Hematopoietic multipotent progenitor cell treated with erythropoietin and hydrocortisone succinate and interleukin-3 and kit ligand, for 8 days (in vitro differentiated cells): ENCODE data around the gene PTPRR.

Source experiments
- DNase-seq: peaks from one replicate; pipeline ENCODE4 v3.0.0-alpha.2; 2015

Gene PTPRR

DNA sequence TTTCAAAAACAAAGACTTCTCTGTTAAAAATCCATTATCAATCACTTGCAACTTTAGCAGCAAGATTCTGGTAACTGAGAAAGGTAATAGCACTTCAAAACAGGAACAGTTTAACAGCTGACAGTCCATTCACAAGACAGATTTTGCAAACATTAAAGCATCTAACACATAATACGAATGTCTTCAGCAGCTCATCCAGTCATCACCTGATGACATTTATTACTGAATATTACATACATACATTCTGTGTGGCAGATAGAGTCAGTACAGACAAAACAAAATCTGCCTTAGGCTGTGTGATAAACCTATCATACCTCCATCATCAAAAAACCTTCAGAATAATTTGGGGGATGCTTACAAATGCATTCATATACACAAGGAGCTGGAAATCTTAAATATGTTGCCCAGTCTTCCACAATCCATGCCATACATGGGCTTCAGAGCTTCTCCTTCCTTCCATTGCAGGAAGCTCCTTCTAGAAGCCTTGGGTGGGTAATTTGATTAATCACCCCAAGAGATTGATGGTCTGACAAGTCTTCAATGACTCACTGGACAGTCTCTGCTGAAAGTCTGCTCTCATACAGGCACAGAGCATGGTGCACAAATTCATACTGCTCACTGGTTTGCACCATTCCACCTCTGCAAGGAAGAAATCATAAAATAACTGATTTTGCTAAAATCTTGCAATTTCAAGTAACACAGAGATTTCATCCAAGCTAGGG is 281.7 kb downstream of the PTPRR start:
- no peak for DNase-seq

DNA sequence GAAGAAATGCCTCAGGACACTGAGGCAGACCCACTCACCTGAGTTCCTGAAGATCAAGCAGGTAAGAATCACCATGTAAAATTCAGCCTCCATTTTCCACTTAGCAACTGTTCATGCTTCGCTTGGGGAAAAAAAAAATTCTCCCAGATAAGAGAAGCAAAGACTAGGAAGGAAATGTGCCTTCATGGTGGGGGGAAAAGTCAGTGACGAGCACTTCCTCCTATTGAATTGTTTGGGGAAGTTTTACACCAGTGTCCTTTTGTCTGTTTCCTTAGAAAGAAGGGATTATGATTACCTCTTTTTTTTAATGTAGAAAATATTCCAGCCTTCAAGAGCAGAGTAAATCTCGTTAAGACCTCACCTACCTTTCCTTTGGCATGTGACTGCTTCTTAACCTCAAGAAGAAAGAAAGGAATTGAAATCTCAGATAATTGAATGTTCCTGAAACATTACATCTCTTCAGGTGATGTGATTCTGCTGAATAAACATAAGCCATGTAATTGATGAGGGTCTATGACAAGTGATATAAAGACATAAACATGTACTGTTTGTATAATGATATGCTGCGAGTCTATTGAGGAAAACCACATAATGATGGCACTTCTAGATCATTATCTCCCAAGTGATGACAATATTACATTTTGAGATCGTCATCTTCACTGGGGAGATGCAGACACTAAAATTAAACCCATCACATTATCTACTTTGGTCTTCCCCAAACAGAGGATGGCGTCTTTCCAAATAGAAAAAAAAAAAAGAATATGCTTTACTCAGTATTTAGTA is 283.0 kb downstream of the PTPRR start, which contains the start of gene PTPRB:
PTPRB (minus strand) TSS at position 127 of the 783 bp plus-strand sequence; CDS start at position 93, 34 bp downstream.
- DNase-seq, result no peak

GRCh38 chr12:70635755-70636154 is 284.8 kb downstream of the PTPRR start:
- DNase-seq, result no peak

- DNase-seq, result no peak
These were observed 291.6 kb downstream of the PTPRR start for GRCh38 chr12:70628701-70629480.

GRCh38 chr12:70627677-70628076 is 292.9 kb downstream of the PTPRR start:
- no peak for DNase-seq

- no peak for DNase-seq
These were observed 294.4 kb downstream of the PTPRR start for GRCh38 chr12:70626180-70626579.

- no peak for DNase-seq
These were observed 300.9 kb downstream of the PTPRR start for GRCh38 chr12:70619471-70620152.

DNA sequence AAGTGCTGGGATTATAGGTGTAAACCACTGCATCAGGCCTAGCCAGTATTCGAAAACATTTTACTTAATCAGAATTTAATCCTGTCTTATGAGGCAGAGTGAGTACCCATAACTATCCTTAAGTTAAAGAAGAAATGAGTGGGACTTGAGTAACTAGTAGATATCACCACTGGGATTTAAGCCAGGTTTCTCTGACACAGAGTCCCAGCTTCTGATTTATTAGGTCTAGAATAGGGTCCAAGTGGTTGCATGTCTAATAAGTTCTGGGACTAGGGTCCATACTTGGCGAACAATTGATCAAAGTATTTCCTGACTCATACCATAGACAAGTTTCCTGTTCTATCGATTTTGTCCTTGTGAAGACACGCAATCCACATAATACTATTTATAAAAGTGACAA is 302.2 kb downstream of the PTPRR start:
- no peak for DNase-seq

- no peak for DNase-seq
These were observed 303.1 kb downstream of the PTPRR start for GRCh38 chr12:70617450-70617849.

- DNase-seq, result no peak
These were observed 305.2 kb downstream of the PTPRR start for GRCh38 chr12:70615174-70615866.

DNA sequence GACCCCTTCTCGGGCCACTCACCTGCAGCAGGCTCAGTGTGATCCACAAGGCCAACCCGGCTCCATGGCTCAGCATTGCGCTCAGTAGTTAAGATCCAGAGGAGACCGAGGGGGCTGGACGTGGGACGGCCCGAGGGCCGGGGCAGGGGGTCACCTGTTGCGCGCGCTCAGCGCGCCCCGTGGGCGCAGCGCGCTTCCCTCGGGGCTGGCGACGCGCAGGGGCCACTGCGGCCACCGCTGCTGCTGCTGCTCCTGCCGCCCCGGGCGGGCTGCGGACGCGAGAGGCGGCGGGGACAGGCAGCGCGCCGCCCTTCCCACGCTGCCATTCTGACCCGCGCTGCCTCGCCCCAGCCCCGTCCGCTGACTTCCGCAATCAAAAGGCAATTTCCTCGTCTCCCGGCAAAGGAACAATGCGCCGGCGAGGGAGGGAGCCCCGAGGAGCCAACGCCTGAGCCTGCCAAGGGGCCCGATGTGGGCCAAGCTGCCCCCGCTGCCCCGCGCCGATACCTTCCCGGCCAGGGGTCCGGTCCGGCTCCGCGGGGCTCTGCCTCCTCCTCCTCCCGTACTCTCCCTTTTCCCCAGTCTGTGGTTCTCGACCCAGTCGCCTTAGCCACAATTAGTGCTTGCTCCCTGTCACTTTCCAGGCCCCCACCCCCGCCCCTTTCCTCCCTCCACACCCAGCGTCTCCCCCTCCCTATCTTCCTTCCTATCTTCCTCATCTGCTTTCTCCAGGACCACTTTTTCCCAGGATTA is 310.6 kb downstream of the PTPRR start:
- no peak for DNase-seq

DNA sequence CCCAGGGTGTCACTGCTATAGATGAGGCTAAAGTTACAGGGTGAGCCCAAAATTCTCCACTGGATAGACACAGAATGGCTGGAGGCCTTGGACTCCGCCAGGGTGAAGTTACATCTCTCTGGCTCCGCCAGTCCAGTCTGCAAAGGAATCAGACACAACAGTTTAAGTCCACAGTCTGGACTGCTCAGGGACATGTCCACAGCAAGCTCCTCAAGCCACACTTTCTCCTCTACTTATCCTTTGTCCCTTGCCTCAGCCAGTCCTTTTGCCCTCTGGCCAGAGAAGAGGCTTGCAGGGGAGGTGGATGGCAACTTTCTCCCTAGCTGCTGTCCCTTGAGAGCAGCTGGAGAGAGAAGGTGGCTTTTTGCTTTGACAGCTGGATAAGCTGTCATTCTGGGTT is 311.3 kb downstream of the PTPRR start:
- DNase-seq, result no peak

- DNase-seq, result no peak
These were observed 312.4 kb downstream of the PTPRR start for GRCh38 chr12:70608184-70608583.

DNA sequence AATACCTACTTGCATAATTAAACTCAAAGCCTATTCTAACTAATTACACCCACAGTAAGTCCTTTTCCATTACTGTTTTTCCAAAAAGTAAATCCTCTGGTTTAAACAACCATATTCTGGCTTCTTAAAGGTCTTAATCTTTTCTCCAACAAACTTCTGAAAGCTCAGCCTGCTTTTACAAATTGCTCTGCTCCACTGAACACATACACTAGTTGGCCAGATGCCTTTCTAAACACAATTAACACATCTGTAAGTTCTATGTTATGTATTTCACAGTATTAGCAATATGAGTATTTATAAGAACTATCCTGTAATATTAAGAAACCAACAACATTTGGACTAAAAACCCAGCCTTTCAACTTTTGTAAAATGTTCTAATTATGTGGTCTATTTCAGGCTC is 313.4 kb downstream of the PTPRR start:
- no peak for DNase-seq

DNA sequence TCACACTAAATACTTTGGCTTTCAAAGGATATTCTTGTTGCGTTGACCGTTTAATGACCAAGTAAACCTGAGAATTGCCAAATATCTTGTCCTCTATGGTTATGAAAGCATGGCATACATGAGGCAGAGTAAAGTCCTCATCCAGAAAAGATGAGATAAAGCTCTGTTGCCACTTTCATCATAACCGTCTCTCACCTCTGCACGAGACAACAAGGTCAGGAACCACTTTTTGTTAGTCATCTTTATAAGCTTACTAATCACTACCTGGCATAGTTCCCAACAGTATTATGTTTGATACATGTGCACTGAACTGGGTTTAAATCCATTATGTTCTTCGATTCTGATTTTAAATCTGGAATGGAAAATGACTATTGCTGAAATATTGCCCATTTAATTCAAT is 314.6 kb downstream of the PTPRR start:
- DNase-seq, result no peak

DNA sequence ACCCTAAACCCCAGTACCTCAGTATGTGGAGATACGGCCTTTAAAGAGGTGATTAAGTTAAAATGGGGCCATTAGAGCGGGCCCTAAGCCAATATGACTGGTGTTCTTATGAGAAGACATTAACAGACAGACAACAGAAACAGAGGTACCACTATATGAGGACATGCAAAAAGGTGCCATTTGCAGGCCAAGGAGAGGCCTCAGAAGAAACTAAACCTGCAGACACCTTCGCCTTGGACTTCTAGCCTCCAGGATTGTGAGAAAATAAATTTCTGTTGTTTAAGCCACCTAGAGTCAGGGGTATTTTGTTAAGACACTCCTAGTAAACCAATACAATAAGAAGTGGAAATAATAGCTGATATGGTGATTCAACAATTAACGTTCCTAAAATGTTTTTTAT is 315.9 kb downstream of the PTPRR start:
- no peak for DNase-seq

GRCh38 chr12:70603044-70603443 is 317.5 kb downstream of the PTPRR start:
- DNase-seq, result no peak

GRCh38 chr12:70598467-70599193 is 321.9 kb downstream of the PTPRR start:
- DNase-seq, result no peak

- no peak for DNase-seq
These were observed 327.9 kb downstream of the PTPRR start for GRCh38 chr12:70592664-70593063.

DNA sequence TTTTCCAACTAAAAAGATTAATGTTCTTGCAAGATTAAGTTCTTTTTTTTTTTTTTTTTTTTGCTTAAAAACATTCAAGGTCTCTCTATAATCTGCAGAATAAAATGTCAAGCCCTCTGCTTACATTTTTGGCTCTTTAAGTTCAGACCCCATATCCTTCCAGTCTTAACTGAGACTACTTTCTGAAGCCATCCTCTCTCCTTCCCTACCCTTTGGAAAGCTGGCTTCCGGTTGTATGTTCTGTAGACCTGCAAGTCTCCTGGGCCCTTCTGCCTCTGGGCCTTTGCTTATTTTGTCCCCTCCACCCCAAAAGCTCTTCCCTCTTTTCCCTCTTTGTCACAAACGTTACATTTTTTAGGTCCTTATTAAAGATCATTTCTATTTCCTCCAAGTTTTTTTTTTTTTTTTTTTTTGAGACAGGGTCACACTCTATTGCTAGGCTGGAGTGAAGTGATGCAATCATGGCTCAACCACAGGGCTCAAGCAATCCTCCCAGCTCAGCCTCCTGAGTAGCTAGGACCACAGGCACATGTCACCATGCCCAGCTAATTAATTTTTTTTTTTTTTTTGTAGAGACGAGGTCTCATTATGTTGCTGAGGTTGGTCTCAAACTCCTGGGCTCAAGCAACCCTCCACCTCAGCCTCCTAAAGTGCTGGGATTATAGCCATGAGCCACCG is 329.9 kb downstream of the PTPRR start:
- DNase-seq, result no peak
